Measurements from ENCODE around the gene P2RY6.

P2RY6 gene

DNA sequence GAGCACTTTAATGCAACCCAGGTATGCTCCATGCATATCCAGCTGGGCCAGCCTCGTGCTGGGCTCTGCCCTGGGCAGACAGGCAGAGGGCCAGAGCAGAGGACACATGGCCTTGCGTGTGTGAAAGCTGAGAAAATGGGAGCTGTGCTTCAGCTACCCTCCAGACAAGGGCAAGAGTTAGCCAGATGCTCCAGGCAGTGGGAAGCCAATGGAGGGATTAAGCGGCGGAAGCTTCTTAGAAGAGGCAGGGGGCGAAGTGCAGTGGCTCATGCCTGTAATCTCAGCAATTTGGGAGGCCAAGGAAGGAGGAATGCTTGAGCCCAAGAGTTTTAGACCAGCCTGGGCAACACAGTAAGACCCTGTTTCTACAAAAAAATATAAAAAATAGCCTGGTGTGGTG lies 26.1 kb downstream of the P2RY6 start:
- no peak for DNase-seq

DNA sequence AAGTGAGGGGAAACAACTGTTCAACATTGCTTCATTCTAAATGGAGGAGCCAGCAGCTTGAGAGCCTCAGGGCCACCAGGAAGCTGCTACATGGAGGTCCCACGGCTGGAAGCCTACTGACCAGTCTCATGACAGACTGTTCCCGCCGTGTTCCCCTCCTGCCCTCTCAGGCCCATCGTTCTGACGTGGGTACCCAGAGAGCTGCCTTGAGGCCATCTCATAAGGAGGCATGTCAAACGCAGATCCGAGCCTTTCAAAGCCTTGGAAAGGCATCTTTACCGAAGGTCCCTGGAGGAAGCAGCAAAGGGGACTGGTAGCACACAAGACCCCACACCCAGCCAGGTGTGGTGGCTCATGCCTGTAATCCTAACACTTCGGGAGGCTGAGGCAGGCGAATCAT lies 27.6 kb downstream of the P2RY6 start:
- DNase-seq, result no peak

GRCh38 chr11:73306069-73306841 lies 34.1 kb downstream of the P2RY6 start:
- no peak for DNase-seq

GRCh38 chr11:73306977-73307322 lies 34.8 kb downstream of the P2RY6 start:
- DNase-seq, result no peak

- DNase-seq, result peak; percentile 92
These were observed 35.3 kb downstream of the P2RY6 start for GRCh38 chr11:73307323-73308002.

GRCh38 chr11:73308003-73308960 lies 36.1 kb downstream of the P2RY6 start, which contains the start of gene ARHGEF17:
TSS of gene ARHGEF17 (plus strand) at chr11:73308276. CDS start at chr11:73308639, 363 bp downstream.
- peak; percentile 73 for DNase-seq

- no peak for DNase-seq
These were observed 37.1 kb downstream of the P2RY6 start for GRCh38 chr11:73308961-73309919.

GRCh38 chr11:73310076-73310475 lies 37.9 kb downstream of the P2RY6 start:
- DNase-seq, result no peak

DNA sequence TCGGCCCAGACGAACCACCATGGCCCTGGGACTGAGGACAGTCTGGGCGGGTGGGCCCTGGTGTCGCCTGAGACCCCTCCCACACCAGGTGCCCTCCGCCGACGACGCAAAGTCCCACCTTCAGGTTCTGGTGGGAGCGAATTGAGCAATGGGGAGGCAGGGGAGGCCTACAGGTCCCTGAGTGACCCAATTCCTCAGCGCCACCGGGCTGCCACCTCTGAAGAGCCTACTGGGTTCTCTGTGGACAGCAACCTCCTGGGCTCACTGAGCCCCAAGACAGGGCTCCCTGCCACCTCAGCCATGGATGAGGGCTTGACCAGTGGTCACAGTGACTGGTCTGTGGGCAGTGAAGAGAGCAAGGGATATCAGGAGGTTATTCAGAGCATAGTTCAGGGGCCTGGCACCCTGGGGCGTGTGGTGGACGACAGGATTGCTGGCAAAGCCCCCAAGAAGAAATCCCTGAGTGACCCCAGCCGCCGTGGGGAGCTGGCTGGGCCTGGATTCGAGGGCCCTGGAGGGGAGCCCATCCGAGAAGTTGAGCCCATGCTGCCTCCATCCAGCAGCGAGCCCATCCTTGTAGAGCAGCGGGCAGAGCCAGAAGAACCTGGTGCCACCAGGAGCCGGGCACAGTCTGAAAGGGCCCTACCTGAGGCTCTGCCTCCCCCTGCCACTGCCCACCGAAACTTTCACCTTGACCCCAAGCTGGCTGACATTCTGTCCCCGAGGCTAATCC lies 38.7 kb downstream of the P2RY6 start:
- DNase-seq, result no peak

GRCh38 chr11:73311394-73311869 lies 39.3 kb downstream of the P2RY6 start:
- DNase-seq, result no peak

DNA sequence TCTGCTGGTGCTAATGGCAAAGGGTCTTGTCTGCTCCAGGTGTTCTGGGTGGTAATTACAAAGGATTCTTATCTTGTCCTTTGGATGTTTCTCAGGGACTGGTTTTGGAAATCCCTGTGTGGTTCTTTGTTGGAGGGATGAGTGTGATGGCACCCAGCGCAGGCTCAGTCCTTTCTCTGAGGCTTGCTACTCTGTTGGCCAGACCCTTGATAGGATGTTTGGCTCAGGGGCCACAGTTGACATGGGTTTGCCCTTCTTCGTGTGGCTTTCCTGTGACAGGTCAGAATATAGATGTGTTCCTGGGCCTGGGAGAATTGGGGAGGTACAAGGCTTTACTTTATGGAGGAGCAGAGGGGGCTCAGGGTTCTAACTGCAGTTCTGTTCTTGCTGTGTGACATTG lies 39.9 kb downstream of the P2RY6 start:
- no peak for DNase-seq

DNA sequence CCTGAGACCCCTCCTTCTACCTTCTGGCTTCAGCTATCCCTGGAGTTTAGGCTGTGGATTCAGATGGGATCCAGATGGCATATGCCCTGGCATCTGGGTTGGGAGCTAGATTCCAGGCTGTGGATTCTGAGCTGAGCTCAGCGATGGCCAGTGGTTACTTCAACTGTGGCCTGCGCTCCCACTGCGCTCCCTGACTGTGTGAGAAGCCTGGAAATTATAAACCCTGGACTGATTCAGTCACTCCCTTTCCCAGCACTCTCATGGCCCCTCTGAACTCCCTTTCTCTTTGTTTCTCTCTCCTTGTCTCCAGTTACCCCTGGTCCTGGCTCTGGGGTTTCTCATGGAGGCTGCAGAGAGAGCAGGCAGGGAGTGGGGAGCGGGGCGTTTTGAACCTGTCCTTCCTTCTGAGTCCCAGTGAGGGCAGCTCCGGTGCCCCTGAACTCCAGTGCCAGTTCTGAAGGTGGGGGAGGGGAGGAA lies 40.8 kb downstream of the P2RY6 start:
- DNase-seq, result no peak

DNA sequence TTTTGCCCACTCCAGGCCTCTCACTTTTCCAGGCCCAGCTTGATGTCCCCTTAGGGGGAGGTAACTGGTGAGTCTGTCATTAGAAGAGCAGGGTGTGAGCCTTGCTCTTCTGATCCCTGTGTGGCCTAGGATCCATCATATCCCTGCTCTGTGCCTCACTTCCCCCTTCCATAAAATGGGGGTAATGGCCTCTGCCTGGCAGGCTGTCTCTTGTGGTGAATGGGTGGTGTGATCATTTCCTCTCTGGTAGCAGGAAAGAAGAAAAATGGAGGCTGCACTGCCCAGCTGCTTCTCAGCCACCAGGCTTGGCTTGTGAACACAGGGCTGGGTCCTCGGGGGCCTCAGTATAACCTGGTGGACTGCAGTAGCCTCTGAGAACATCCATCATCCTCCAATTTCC lies 41.5 kb downstream of the P2RY6 start:
- DNase-seq, result no peak

- peak; percentile 81 for DNase-seq
These were observed 42.2 kb downstream of the P2RY6 start for GRCh38 chr11:73314117-73314961.

DNA sequence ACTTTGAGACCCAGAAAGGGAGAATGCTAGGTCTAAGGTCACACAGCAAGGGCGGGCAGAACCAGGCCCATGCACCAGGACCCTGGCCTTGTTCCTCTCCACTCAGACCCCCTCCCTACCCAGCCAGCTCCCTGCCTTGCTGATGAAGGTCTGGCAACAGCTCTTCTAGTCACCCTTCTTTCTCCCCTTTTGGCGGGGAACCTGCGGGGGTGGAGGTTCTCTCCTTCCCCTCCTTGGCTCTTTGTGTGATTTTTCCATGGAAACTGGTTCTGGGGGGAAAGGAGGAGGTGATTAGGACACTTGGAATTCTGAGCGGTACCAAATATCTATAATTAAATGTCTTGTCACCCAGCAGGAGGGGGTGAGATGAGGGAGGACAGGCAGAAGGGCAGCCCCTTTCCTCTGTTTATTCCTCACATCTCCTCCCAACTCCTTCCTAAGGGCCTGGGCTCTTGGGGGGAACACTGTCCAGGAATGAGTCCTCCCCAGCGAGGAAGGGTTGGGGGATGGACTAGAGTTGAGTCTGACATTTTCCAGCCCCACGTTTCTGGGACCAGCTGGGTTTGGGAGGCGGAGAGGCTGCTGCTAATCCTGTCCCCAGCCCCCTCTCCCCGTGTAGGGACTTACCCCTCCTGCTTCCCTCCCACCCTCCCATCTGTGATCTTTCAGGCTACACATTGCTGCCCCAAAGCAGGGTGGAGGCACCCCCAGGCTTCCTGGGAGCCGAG lies 43.3 kb downstream of the P2RY6 start:
- no peak for DNase-seq

DNA sequence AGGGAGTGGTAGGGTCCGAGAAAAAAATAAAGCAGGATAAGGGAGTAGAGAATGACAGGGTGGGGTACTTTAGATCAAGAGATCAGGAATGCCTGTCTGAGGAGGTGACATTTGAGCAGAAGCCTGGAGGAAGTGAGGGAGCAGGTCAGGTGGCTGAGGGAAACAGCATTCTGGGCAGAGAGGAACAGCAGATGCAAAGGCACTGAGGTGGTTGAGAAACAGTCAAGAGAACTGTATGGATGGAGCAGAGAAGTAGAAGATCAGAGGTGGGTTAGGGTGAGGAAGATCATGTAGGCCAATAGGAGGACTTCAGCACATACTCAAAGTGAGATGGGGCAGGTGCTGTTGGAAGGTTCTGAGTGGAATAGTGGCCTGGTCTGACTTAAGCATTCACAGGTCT lies 44.3 kb downstream of the P2RY6 start:
- DNase-seq, result no peak

DNA sequence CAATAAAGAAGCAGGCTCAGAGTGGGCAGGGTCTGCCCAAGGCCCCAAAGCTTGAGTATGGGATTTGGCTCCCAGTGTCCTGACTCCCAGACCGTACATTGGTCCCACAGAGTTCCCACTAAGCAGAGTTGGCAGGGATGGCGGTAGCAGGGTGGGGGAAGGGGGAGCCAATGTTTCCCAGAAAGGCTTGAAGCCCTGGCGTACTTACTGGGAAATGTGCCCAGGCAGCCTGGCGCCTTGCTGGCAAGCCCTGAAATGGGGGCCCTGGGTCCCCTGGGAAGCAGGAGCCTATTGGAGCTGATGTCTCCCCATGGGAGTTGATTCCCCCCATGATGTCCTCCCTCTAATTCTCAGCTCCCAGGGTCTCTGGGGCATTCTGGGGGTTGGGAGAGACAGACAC lies 45.2 kb downstream of the P2RY6 start:
- DNase-seq, result peak; percentile 81

DNA sequence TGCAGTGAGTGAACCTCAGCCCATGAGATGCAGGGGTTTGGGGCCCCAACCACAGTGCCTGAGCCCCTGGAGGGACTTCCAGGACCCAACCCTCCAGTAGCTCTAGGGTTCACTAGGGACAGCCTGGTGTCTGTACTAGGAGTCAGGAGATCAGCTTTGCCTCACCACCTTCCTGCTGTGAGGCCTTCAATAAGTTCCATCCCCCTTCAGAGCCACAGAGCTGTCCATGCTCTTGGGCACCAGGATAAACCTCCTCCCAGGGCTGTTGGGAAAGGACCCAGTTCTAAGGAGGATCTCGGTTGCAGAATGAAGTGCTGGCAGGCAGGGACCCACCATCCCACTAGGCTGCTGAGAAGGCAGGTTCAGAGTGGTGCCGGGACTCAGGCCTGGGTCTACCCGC lies 45.7 kb downstream of the P2RY6 start:
- DNase-seq, result no peak

DNA sequence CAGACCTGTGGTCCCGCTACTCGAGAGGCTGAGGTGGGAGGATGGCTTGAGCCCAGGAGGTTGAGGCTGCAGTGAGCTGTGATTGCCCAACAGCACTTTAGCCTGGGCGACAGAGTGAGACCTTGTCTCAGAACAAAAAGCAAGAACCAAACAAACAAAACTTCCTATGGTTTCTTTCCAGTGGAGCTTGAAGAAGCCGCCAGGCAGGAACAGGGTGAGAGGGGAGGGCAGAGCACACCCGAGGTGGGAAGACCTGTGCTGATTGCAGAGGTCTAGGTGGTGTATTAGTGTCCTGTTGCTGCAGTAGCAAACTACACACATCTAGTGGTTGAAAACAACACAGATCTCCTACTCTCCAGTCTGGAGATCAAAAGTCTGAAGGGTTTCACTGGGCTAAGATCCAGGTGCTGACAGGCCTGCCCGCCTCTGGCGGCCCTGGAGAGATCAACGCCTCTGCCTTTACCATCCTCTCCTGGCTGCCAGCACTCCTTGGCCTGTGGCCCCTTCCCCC lies 46.4 kb downstream of the P2RY6 start:
- DNase-seq, result no peak
